NCI-H345 treated with DMSO at 0.1 percent for 48 hours (cell line): ENCODE data around the gene RBM43.
A peak's percentile ranks its signal among the peaks of the same experiment; 100 is the strongest.
"Not testable (repeated sequence)": the region's sequence is repeated elsewhere in the genome, so short reads cannot be mapped to it uniquely, and the experiment has no call there.

Source experiments
- DNase-seq: peaks from one replicate; lab custom pipeline; 2025; ENCODE audit not compliant: unreplicated experiment; lab: John Stamatoyannopoulos, UW

The RBM43 gene

GRCh38 chr2:151269798-151270568 lies 8.3 kb upstream of the RBM43 start:
- DNase-seq, result no peak

GRCh38 chr2:151268085-151268484 lies 6.4 kb upstream of the RBM43 start:
- no peak for DNase-seq

GRCh38 chr2:151267537-151267936 lies 5.9 kb upstream of the RBM43 start:
- DNase-seq, result no peak

DNA sequence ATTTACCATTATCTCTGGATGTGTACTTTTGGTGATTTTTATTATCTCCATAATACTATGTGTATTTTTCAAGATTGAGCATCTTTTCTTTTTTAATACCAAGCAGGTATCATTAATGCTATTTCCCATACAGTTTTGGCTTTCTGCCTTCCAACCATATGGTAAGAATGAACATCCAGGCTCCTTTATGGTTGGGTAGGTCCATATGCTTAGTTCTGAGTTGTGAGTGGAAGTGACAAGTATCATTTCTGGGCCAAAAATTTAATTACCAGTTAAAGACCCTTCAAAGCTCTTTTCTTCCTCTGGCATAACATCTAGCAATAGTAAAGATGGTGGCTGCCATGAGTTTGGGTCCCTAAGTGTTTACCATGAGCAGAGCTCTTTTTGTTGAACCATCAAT lies 4.3 kb upstream of the RBM43 start:
- DNase-seq, result no peak

GRCh38 chr2:151264157-151264825 lies 2.6 kb upstream of the RBM43 start:
- DNase-seq, result no peak

DNA sequence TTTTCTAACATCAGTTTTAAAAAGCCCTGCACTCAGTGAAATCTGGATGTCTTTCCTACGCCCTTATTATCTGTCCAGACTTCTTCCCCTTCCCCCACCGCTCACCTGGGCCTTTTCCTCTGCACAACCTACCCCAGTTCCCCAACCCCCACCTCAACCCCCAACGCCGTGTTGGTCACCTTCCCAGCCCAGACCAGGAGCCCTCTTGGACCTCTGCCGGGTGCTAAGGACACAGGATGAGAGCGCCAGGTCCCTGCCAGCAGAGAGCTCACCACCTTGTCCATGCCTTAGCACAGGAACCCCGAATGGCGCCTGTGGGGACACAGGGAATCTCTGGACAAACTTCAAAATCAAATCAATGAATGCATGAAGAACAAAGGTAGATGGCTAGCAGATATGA lies 966 bp upstream of the RBM43 start:
- no peak for DNase-seq

DNA sequence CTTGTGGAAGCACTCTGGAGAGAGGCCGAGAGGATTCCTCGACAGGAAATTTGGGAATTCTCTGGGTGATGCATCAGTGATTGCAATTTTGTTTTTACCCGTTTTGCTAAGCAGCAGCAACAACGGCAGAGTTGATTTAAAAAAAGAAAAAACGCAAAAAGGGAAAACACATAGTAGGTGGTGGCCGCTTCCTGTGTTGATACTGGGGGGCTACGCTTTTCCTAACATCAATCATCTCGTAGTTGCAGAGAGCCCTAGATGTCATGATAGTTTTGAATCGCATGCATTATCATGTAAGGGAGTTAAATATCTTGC lies 271 bp upstream of the RBM43 start:
- DNase-seq, result no peak

DNA sequence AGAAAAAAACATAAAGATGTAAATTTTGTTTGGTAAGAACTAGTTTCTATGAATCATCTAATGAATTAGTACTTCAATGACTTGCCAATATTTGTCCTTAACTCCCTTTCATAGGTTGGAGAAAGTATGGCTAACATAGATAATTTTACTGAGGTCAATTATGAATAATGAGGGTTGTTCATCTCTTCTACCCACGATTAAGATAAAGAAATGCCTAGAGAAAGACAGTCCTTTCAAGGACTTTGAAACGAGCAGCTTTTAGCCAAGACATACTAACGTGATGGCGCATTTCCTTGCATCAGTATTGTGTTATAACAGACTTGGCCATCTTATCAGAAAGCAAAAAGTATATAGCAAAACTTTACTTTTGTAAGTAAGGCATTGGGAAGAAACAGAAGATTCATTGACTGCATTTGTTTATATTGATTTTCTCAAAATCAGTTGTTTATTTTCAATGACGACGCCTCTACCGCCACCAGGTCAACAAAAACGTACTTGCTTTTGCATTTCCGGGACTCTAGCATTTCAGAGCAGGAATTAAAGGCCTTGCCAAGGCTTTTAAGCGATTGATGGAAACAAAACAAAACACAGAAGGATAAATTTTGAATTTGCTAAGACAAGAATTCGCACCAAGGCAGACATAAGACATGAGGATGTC lies 961 bp downstream of the RBM43 start:
- peak; percentile 33 for DNase-seq

DNA sequence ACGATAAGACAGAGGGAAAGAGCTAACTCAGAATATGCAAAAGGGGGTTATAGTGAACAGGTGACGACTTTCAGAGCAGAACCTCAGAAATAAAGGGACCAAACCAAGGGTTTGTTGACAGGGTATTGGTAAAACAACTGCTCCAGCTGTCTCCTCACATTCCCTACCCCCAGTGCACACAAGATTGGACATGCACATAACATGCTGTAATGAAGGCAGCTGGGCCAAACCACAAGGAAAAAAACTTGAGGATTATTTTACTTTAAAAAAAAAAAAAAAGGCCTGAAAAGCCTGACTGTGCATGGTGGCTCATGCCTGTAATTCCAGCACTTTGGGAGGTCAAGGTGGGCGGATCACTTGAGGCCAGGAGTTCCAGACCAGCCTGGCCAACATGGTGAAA lies 3.5 kb downstream of the RBM43 start:
- DNase-seq, result no peak

DNA sequence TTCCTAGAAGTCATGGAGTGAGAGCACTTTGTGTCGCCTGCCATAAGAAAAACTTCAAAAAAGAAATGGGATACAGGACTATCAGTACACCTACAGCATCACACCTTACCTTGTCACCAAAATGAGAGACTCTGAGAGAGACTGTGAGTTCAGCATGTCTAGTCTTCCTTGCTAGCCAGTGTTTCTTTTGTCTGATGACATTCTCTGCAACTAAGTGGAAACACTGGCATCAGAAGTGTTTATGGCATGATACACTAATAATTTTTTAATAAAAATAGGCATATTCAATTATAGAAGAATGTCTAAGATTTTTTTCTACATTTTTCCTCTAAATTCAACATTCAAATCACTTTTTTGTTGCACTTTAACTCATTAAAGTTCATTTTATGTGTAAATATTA lies 9.0 kb downstream of the RBM43 start:
- DNase-seq, result no peak

DNA sequence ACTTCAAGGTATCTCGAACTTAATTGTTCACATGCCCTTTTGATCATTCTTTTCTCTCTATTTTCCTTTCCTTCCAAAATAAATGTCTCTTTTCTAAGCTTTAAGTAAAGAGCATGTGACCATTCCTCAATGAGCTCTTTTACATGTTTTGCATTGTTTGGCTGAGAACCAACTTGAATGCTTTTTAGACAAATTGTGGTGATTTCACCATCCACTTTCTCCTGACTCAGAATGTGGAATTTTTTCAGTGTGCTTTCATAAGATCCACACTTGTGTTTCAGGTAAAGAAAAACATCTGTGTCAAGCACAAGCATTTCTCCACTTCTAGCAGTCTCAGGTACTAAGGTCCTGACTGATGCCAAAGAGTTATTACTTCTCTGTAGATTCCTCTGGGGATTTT lies 10.7 kb downstream of the RBM43 start:
- no peak for DNase-seq

- DNase-seq, result no peak
Observed at GRCh38 chr2:151247432-151247831, 14.2 kb downstream of the RBM43 start.

DNA sequence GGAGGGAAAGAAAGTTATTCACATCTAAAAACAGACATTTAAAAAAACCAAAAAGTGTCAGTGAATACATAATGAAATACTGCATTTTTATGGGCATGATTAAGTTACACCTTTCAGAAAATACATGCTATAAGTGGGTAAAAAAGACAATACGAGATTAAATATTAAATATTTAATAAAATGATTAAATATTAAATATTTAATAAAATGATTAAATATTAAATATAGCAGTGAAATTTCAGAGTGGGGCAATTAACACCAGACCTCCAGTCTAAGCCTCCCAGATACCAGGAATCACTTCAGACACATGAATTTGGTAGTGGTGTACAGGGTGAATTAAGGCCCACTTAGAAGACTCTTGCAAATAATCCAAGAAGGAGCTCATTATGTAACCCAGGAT lies 15.5 kb downstream of the RBM43 start:
- no peak for DNase-seq

- no peak for DNase-seq
Observed at GRCh38 chr2:151243468-151243867, 18.2 kb downstream of the RBM43 start.

DNA sequence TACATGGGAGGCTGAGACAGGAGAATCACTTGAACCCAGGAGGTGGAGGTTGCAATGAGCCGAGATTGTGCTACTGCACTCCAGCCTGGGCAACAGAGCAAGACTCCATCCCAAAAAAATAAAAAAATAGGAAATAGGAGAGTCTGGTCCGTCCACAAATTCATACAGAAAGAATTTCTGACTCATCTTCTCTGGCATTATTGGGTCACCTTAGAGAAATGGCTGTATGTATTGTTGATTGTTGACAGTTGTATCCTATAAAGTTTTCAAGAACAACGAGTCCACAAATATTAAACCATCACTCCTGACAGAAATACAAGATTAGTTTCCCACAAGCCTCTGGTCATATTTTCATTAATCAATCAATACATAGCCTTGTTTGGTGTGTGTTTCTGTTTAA lies 20.4 kb downstream of the RBM43 start:
- DNase-seq, result no peak

GRCh38 chr2:151240433-151240832 lies 21.2 kb downstream of the RBM43 start:
- no peak for DNase-seq

GRCh38 chr2:151239624-151240023 lies 22.0 kb downstream of the RBM43 start:
- no peak for DNase-seq

GRCh38 chr2:151238527-151239487 lies 22.9 kb downstream of the RBM43 start:
- peak; percentile 66 for DNase-seq

- no peak for DNase-seq
Observed at GRCh38 chr2:151237422-151238025, 24.1 kb downstream of the RBM43 start.

GRCh38 chr2:151233760-151234159 lies 27.9 kb downstream of the RBM43 start:
- DNase-seq, result not testable (repeated sequence)

DNA sequence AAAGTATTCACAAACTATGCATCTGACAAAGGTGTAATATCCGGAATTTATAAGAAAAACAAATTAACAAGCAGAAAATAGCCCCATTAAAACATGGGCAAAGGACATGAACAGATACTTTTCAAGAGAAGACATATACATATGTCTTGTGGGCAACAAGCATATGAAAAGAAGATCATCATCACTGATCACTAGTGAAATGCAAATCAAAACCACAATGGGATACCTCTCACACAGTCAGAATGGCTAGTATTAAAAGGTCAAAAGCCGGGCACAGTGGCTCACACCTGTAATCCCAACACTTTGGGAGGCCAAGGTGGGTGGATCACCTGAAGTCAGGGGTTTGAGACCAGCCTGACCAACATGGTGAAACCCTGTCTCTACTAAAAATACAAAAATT lies 28.4 kb downstream of the RBM43 start:
- DNase-seq, result not testable (repeated sequence)
